ENCODE results near the gene CD28. TPM values are rescaled to one million over a fixed set of nuclear protein-coding genes. Genes with fewer than 3 reads are reported as not detected.

CD28 gene
- total and polyA plus RNA-seq, 2 donors (not counting 3 experiments of a cell fraction or from before 2014, with no cell fraction given), result 0.15 TPM; not detected in 1

DNA sequence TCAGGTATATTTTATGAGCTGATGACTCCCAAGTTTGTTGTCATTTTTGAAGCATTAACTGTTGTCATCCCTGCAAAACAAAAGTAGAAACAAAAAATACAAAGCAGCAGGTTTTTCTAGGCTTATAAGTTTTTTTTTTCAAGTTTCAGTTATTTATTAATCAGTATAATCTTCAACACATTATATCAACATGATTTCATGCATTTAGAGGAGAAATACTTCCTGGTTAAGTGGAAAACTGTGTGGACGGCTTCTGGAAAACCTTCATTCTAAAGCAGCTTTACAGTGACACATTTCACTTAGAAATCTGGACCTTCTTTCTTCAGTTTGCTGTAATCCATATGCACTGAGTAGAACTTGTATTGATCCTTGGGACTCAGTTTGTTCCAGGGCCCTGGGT, 34.6 kb upstream of the CD28 start:
- H3K79me2 ChIP-seq (ENCODE audit: control insufficient read depth, insufficient read depth, low read length), result no peaks in the 10 kb centered on the region
- no peak overlapping the region for H3K4me3 ChIP-seq (replicated peaks in 1 of 3; ENCODE audit: insufficient read depth in 1 of 3, low read depth in 1 of 3, low read length in 3 of 3)
- ChIA-PET CTCF (interaction anchor here (2.1 kb wide), 1 partner anchor 143 kb away, joined by 5 read pairs; no protein-coding TSS in a partner anchor), POLR2A (no interaction called here)
- H3K27me3 ChIP-seq (ENCODE audit: control insufficient read depth in 2 of 2, insufficient read depth in 2 of 2, low read length in 2 of 2), result no peaks in the 10 kb centered on the region
- TF ChIP-seq POLR2AphosphoS5 (IDR thresholded peaks at IDR 0.05; ENCODE audit: insufficient read depth, low read depth, low read length) (no peak), POLR2A (IDR thresholded peaks at IDR 0.05; ENCODE audit: low read depth, low read length) (no peak), FOS (IDR thresholded peaks at IDR 0.05; ENCODE audit: borderline replicate concordance, insufficient read depth, low read length) (no peak), GATA2 (IDR thresholded peaks at IDR 0.05; ENCODE audit: insufficient read depth, insufficient read length, low read depth, low read length) (no peak), MYC (IDR thresholded peaks at IDR 0.05; ENCODE audit: low read depth, low read length) (no peak), EZH2 (IDR thresholded peaks at IDR 0.05; ENCODE audit: borderline replicate concordance, low read depth, low read length, severe bottlenecking) (no peak)
- TF ChIP-seq, protein P1, sequence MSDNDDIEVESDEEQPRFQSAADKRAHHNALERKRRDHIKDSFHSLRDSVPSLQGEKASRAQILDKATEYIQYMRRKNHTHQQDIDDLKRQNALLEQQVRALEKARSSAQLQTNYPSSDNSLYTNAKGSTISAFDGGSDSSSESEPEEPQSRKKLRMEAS (IDR thresholded peaks at IDR 0.05; ENCODE audit: insufficient read depth, insufficient read length), result no peak
- TF ChIP-seq, protein P2, sequence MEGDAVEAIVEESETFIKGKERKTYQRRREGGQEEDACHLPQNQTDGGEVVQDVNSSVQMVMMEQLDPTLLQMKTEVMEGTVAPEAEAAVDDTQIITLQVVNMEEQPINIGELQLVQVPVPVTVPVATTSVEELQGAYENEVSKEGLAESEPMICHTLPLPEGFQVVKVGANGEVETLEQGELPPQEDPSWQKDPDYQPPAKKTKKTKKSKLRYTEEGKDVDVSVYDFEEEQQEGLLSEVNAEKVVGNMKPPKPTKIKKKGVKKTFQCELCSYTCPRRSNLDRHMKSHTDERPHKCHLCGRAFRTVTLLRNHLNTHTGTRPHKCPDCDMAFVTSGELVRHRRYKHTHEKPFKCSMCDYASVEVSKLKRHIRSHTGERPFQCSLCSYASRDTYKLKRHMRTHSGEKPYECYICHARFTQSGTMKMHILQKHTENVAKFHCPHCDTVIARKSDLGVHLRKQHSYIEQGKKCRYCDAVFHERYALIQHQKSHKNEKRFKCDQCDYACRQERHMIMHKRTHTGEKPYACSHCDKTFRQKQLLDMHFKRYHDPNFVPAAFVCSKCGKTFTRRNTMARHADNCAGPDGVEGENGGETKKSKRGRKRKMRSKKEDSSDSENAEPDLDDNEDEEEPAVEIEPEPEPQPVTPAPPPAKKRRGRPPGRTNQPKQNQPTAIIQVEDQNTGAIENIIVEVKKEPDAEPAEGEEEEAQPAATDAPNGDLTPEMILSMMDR (IDR thresholded peaks at IDR 0.05; ENCODE audit: extremely low read depth in 1 of 2, insufficient read depth in 1 of 2, low read depth in 1 of 2, low read length in 2 of 2), result no peak
- intact Hi-C loops (cut with micrococcal nuclease), result no loop called here
- FAIRE-seq (no peak), DNase-seq (ENCODE audit: low read depth, low spot score) (no peak)
- no peaks in the 10 kb centered on the region for H3K9me3 ChIP-seq (replicated peaks; ENCODE audit: control insufficient read depth, insufficient read depth, low read length)
- H4K20me1 ChIP-seq (replicated peaks; ENCODE audit: control insufficient read depth, extremely low read depth, insufficient read depth, low read length), result no peaks in the 10 kb centered on the region
- no peaks in the 10 kb centered on the region for H3K36me3 ChIP-seq (ENCODE audit: control insufficient read depth in 2 of 2, extremely low read depth in 1 of 2, insufficient read depth in 2 of 2, low read length in 2 of 2)
- no peaks in the 10 kb centered on the region for H3K9me1 ChIP-seq (replicated peaks; ENCODE audit: control insufficient read depth, extremely low read depth, insufficient read depth, low read length)
- H3K4me1 ChIP-seq (ENCODE audit: control insufficient read depth, extremely low read depth, insufficient read depth, low read length), result peaks cover 13% of the 10 kb centered on the region
- H3K4me2 ChIP-seq (ENCODE audit: insufficient read depth, low read length), result no peak overlapping the region
- dilution Hi-C loops (cut with MboI; ENCODE audit: extremely low pct_ligation_motif_present, low sequenced_read_pairs), result no loop called here
- no peak overlapping the region for H3K27ac ChIP-seq (ENCODE audit: insufficient read depth, low read depth, low read length)
- H2AFZ ChIP-seq (ENCODE audit: low read depth, low read length), result no peak overlapping the region
- no TSS peak for BruUV-seq (replicated peaks)
- no peak overlapping the region for H3K9ac ChIP-seq (replicated peaks; ENCODE audit: extremely low read depth, insufficient read depth, low read length)
